ENCODE data around the gene TDP2. TPM values are rescaled to one million over a fixed set of nuclear protein-coding genes. Genes with fewer than 3 reads are reported as not detected.

TDP2 gene
- total RNA-seq, 1 experiment from 2014 or later = 33.6 TPM

DNA sequence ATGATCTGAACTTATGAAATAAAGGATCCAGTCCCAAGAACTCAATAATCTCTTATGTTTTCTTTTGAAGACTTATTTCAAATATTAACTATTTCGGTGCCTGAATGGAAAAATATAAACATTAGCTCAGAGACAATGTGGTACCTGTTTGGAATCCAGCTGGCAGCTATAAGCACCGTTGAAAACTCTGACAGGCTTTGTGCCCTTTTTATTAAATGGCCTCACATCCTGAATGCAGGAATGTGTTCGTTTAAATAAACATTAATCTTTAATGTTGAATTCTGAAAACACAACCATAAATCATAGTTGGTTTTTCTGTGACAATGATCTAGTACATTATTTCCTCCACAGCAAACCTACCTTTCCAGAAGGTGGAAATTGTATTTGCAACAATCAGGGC lies 16.3 kb downstream of the TDP2 start:
- intact Hi-C loops (cut with micrococcal nuclease; ENCODE audit: unreplicated experiment) (no loop called here), in situ Hi-C loops (cut with HindIII; ENCODE audit: low pct_unique_long_range_greater_than_20kb, low sequenced_read_pairs) (no loop called here)
- H3K27ac ChIP-seq (ENCODE audit: low read length) = no peak overlapping the region
- POLR2A ChIA-PET = no interaction called here
- BruUV-seq (replicated peaks) = TSS peak; percentile 66
- peaks cover 14% of the 10 kb centered on the region for H3K36me3 ChIP-seq (ENCODE audit: control insufficient read depth, insufficient read depth, low read length)
- H3K9me3 ChIP-seq (ENCODE audit: control insufficient read depth, insufficient read depth, low read depth, low read length) = no peaks in the 10 kb centered on the region
- TF ChIP-seq, protein P1, sequence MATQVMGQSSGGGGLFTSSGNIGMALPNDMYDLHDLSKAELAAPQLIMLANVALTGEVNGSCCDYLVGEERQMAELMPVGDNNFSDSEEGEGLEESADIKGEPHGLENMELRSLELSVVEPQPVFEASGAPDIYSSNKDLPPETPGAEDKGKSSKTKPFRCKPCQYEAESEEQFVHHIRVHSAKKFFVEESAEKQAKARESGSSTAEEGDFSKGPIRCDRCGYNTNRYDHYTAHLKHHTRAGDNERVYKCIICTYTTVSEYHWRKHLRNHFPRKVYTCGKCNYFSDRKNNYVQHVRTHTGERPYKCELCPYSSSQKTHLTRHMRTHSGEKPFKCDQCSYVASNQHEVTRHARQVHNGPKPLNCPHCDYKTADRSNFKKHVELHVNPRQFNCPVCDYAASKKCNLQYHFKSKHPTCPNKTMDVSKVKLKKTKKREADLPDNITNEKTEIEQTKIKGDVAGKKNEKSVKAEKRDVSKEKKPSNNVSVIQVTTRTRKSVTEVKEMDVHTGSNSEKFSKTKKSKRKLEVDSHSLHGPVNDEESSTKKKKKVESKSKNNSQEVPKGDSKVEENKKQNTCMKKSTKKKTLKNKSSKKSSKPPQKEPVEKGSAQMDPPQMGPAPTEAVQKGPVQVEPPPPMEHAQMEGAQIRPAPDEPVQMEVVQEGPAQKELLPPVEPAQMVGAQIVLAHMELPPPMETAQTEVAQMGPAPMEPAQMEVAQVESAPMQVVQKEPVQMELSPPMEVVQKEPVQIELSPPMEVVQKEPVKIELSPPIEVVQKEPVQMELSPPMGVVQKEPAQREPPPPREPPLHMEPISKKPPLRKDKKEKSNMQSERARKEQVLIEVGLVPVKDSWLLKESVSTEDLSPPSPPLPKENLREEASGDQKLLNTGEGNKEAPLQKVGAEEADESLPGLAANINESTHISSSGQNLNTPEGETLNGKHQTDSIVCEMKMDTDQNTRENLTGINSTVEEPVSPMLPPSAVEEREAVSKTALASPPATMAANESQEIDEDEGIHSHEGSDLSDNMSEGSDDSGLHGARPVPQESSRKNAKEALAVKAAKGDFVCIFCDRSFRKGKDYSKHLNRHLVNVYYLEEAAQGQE (IDR thresholded peaks at IDR 0.05; ENCODE audit: insufficient read depth in 1 of 2, low read depth in 2 of 2, low read length in 1 of 2) = no peak
- TF ChIP-seq POLR2AphosphoS5 (IDR thresholded peaks at IDR 0.05; ENCODE audit: low read depth, low read length) (no peak), SIN3A (IDR thresholded peaks at IDR 0.05; ENCODE audit: borderline replicate concordance, insufficient read depth, low read depth, low read length) (no peak), TCF7L2 (IDR thresholded peaks at IDR 0.05; ENCODE audit: low read depth, low read length) (no peak)
- TF ChIP-seq, protein P2, sequence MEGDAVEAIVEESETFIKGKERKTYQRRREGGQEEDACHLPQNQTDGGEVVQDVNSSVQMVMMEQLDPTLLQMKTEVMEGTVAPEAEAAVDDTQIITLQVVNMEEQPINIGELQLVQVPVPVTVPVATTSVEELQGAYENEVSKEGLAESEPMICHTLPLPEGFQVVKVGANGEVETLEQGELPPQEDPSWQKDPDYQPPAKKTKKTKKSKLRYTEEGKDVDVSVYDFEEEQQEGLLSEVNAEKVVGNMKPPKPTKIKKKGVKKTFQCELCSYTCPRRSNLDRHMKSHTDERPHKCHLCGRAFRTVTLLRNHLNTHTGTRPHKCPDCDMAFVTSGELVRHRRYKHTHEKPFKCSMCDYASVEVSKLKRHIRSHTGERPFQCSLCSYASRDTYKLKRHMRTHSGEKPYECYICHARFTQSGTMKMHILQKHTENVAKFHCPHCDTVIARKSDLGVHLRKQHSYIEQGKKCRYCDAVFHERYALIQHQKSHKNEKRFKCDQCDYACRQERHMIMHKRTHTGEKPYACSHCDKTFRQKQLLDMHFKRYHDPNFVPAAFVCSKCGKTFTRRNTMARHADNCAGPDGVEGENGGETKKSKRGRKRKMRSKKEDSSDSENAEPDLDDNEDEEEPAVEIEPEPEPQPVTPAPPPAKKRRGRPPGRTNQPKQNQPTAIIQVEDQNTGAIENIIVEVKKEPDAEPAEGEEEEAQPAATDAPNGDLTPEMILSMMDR (IDR thresholded peaks at IDR 0.05) = no peak
- CTCF ChIA-PET = no interaction called here
- no peak for ATAC-seq
- no peak overlapping the region for H3K4me3 ChIP-seq (ENCODE audit: low read depth in 2 of 2, low read length in 2 of 2)
- DNase-seq (ENCODE audit: low read depth, low spot score) = no peak
- peaks cover 6% of the 10 kb centered on the region; the same call in 1 of the 2 replicates for H3K4me1 ChIP-seq (ENCODE audit: control insufficient read depth, insufficient read depth, low read length)
- H3K27me3 ChIP-seq (ENCODE audit: control insufficient read depth, insufficient read depth, low read length) = no peaks in the 10 kb centered on the region

DNA sequence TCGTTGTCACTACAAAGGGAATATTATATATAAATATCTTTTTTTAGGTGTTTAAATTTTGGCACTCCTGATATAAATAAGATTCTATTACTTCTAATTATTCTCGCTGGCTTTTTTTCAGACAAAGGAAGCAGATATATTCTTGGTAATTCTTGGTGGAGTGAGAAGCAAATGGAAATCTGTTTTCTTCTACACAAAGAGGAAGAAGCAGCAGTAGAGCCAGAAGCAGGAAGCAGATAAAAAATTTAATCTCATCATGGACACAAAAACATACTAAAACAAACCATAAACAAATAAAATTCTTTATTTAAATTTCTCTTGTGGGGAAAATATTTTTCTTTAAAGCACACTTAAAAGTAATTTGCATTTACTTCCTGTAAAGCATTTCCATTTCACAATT lies 17.0 kb downstream of the TDP2 start:
- H3K36me3 ChIP-seq (ENCODE audit: control insufficient read depth, insufficient read depth, low read length) = peaks cover 14% of the 10 kb centered on the region
- H3K27ac ChIP-seq (ENCODE audit: low read length) = no peak overlapping the region
- intact Hi-C loops (cut with micrococcal nuclease; ENCODE audit: unreplicated experiment) = no loop called here
- ATAC-seq = no peak
- in situ Hi-C loops (cut with HindIII; ENCODE audit: low pct_unique_long_range_greater_than_20kb, low sequenced_read_pairs) = no loop called here
- H3K4me1 ChIP-seq (ENCODE audit: control insufficient read depth, insufficient read depth, low read length) = peaks cover 6% of the 10 kb centered on the region
- no peak overlapping the region for H3K4me3 ChIP-seq (ENCODE audit: low read depth in 2 of 2, low read length in 2 of 2)
- ChIA-PET CTCF (no interaction called here), POLR2A (no interaction called here)
- TF ChIP-seq, protein P1 (IDR thresholded peaks at IDR 0.05; ENCODE audit: insufficient read depth in 1 of 2, low read depth in 2 of 2, low read length in 1 of 2) = no peak
- TF ChIP-seq SIN3A (IDR thresholded peaks at IDR 0.05; ENCODE audit: borderline replicate concordance, insufficient read depth, low read depth, low read length) (no peak), TCF7L2 (IDR thresholded peaks at IDR 0.05; ENCODE audit: low read depth, low read length) (no peak), POLR2AphosphoS5 (IDR thresholded peaks at IDR 0.05; ENCODE audit: low read depth, low read length) (no peak)
- TF ChIP-seq, protein P2 (IDR thresholded peaks at IDR 0.05) = no peak
- no peak for DNase-seq (ENCODE audit: low read depth, low spot score)
- BruUV-seq (replicated peaks) = no TSS peak
- H3K9me3 ChIP-seq (ENCODE audit: control insufficient read depth, insufficient read depth, low read depth, low read length) = no peaks in the 10 kb centered on the region
- no peaks in the 10 kb centered on the region for H3K27me3 ChIP-seq (ENCODE audit: control insufficient read depth, insufficient read depth, low read length)
